ENCODE data around the gene POLR2B. TPM values are rescaled to one million over a fixed set of nuclear protein-coding genes. Genes with fewer than 3 reads are reported as not detected.

POLR2B gene
- total and polyA plus RNA-seq, 2 of the 4 experiments (the other 2 are of a cell fraction): 74.0 to 106 TPM

DNA sequence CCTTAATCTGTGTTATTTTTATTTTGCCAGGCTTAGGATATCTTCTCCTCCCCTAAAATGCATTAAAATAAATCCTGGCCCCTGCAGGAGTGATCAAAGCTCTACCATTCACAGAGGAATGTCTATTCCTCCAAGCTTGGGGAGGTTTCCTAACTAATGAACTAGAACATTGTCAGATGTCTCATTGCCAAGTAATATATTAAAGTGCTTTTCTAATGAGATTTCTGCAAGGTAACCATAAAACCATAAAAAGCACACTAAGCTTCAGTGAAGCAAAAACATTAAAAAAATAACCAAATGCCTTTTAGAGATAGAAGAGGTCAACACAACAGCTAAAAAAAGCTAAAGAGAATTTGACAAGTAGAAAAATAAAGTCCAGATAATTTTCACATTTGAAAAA is 96.7 kb downstream of the POLR2B start:
- Histone ChIP-seq H2AK9ac (replicated peaks; ENCODE audit: low read depth, low read length, poor library complexity) (no peak overlapping the region), H3K9me1 (ENCODE audit: insufficient read depth, low read length) (peaks cover 24% of the 10 kb centered on the region), H3K9me3 (ENCODE audit: control insufficient read depth, insufficient read depth, low read length) (no peaks in the 10 kb centered on the region), H3K4me2 (ENCODE audit: low read depth, low read length) (no peak overlapping the region), H3K4ac (ENCODE audit: low read depth, low read length) (peak overlapping the region; percentile 78; the same call in 1 of the 2 replicates), H4K8ac (ENCODE audit: low read depth in 2 of 2, low read length in 2 of 2) (peak overlapping the region; percentile 49 to 56; a peak in 2 of 4 replicates), H3K79me1 (ENCODE audit: low read depth in 1 of 2, low read length in 2 of 2) (peaks cover 42 to 86% of the 10 kb centered on the region in 2 experiments), H4K5ac (ENCODE audit: low read depth, low read length) (no peak overlapping the region), H2BK20ac (ENCODE audit: low read depth, low read length) (peak overlapping the region; percentile 51; the same call in 1 of the 2 replicates), H3K9ac (ENCODE audit: low read depth, low read length) (no peak overlapping the region), H2BK15ac (ENCODE audit: low read depth, low read length) (peak overlapping the region; percentile 90; the same call in 1 of the 3 replicates), H4K91ac (ENCODE audit: insufficient read depth, low read depth, low read length) (peak overlapping the region; percentile 72), H2BK5ac (ENCODE audit: low read depth, low read length, poor library complexity, severe bottlenecking) (peak overlapping the region; percentile 88), H3K4me3 (ENCODE audit: insufficient read depth, low read depth, low read length) (no peak overlapping the region), H3K36me3 (ENCODE audit: control insufficient read depth, insufficient read depth, low read length) (no peaks in the 10 kb centered on the region; the same call in 1 of the 2 replicates), H2AFZ (replicated peaks; ENCODE audit: low read length, poor library complexity) (no peak overlapping the region), H3K14ac (replicated peaks; ENCODE audit: low read depth, low read length) (peak overlapping the region; percentile 82), H4K20me1 (ENCODE audit: insufficient read depth, low read length) (0 out of 2 replicates have a peak, but pooled peaks cover 3% of the 10 kb centered on the region), H3K18ac (ENCODE audit: low read depth, low read length) (no peak overlapping the region; the same call in 1 of the 2 replicates), H2BK120ac (ENCODE audit: low read depth, low read length) (peak overlapping the region; percentile 83), H3K27me3 (ENCODE audit: control insufficient read depth, insufficient read depth, low read length) (no peaks in the 10 kb centered on the region), H3K4me1 (ENCODE audit: control insufficient read depth, insufficient read depth, low read length) (peaks cover 17% of the 10 kb centered on the region), H3K27ac (ENCODE audit: insufficient read depth, low read length) (no peak overlapping the region), H2AK5ac (ENCODE audit: low read depth, low read length) (peak overlapping the region; percentile 85; the same call in 1 of the 2 replicates), H3K56ac (ENCODE audit: extremely low read depth, insufficient read depth, low read length) (no peak overlapping the region), H3K23ac (ENCODE audit: low read depth, low read length) (0 out of 2 replicates have a peak overlapping the region, but pooled peaks have one; percentile 38)
- CTCF ChIA-PET: interaction anchor here (1.2 to 1.8 kb wide), 3 partner anchors 10 to 88 kb away, joined by 4 to 10 read pairs (median 6); no protein-coding TSS in a partner anchor
- TF ChIP-seq MAZ (IDR thresholded peaks at IDR 0.05; ENCODE audit: borderline replicate concordance, low read depth, low read length) (no peak), RFX5 (IDR thresholded peaks at IDR 0.05; ENCODE audit: low read depth, low read length) (no peak), FOS (IDR thresholded peaks at IDR 0.05; ENCODE audit: low read depth, low read length) (no peak), SMC3 (IDR thresholded peaks at IDR 0.05; ENCODE audit: low read depth, low read length) (no peak), MXI1 (IDR thresholded peaks at IDR 0.05; ENCODE audit: borderline replicate concordance, low read depth, low read length) (no peak)
- TF ChIP-seq, protein P1, sequence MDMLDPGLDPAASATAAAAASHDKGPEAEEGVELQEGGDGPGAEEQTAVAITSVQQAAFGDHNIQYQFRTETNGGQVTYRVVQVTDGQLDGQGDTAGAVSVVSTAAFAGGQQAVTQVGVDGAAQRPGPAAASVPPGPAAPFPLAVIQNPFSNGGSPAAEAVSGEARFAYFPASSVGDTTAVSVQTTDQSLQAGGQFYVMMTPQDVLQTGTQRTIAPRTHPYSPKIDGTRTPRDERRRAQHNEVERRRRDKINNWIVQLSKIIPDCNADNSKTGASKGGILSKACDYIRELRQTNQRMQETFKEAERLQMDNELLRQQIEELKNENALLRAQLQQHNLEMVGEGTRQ (IDR thresholded peaks at IDR 0.05; ENCODE audit: low read depth, low read length): no peak
- TF ChIP-seq, protein P2, sequence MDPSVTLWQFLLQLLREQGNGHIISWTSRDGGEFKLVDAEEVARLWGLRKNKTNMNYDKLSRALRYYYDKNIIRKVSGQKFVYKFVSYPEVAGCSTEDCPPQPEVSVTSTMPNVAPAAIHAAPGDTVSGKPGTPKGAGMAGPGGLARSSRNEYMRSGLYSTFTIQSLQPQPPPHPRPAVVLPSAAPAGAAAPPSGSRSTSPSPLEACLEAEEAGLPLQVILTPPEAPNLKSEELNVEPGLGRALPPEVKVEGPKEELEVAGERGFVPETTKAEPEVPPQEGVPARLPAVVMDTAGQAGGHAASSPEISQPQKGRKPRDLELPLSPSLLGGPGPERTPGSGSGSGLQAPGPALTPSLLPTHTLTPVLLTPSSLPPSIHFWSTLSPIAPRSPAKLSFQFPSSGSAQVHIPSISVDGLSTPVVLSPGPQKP (IDR thresholded peaks at IDR 0.05; ENCODE audit: borderline replicate concordance, low read depth, low read length): no peak
- BruUV-seq (replicated peaks): no TSS peak
- intact Hi-C loops (cut with micrococcal nuclease): no loop called here
- POLR2A ChIA-PET (ENCODE audit: unreplicated experiment): interaction anchor here (0.6 kb wide), 1 partner anchor 9 kb away, joined by 3 read pairs; no protein-coding TSS in a partner anchor
- ATAC-seq (ENCODE audit: low read depth) (no peak), DNase-seq (no peak)
- dilution Hi-C loops (cut with HindIII; ENCODE audit: low sequenced_read_pairs, unreplicated experiment): no loop called here
- in situ Hi-C loops (cut with MboI; ENCODE audit: low sequenced_read_pairs): no loop called here

Data from IMR-90 (cell line).